Activated T-helper 2 cell treated with anti-CD3 and anti-CD28 coated beads, Interferon-gamma antibody, Interleukin-2, Interleukin-4, amounts not matched to agents 10 μg/mL and 5 μg/mL and 100 μg/mL, durations not matched to agents 14 hours and 24 hours and 36 hours (primary cell): Measurements from ENCODE around the gene SND1. TPM values are rescaled to one million over a fixed set of nuclear protein-coding genes. Genes with fewer than 3 reads are reported as not detected.
"Not testable (repeated sequence)": the region's sequence is repeated elsewhere in the genome, so short reads cannot be mapped to it uniquely, and the experiment has no call there.

Source experiments
- DNase-seq: peaks from one replicate; pipeline ENCODE4 v3.0.0; 2021; ENCODE audit warnings: low spot score
- H3K27ac Mint-ChIP-seq: one replicate; pipeline ENCODE4 v1.8.0; 2021; ENCODE audit warnings: mixed read lengths
- H3K27me3 Mint-ChIP-seq: one replicate; pipeline ENCODE4 v1.8.0; 2021; ENCODE audit warnings: low read depth, mixed read lengths
- H3K36me3 Mint-ChIP-seq: one replicate; pipeline ENCODE4 v1.8.0; 2021; ENCODE audit warnings: low read depth, mixed read lengths
- H3K4me1 Mint-ChIP-seq: one replicate; pipeline ENCODE4 v1.8.0; 2021; ENCODE audit warnings: low read depth, mixed read lengths
- H3K4me3 Mint-ChIP-seq: one replicate; pipeline ENCODE4 v1.8.0; 2021; ENCODE audit warnings: low read depth, mild to moderate bottlenecking, moderate library complexity, mixed read lengths
- H3K9me3 Mint-ChIP-seq: one replicate; pipeline ENCODE4 v1.8.0; 2021; ENCODE audit warnings: mixed read lengths
- intact Hi-C: fragments of 100-400 bp; cut with micrococcal nuclease; formaldehyde crosslinking; loops from one replicate; pipeline ENCODE4 v1.15.1; 2023
- total RNA-seq: library from RNA; stranded (reverse); gene quantifications from 2 replicates; pipeline ENCODE4 v1.2.3, GENCODE V29; 2022

SND1 gene
- total RNA-seq, 1 donor from 2014 or later: 311 TPM

GRCh38 chr7:127831318-127832219 lies 179.6 kb downstream of the SND1 start:
- Mint-ChIP-seq H3K4me3 (no peak overlapping the region), H3K36me3 (peaks cover 38% of the 10 kb centered on the region), H3K27me3 (no peaks in the 10 kb centered on the region), H3K9me3 (peaks cover 13% of the 10 kb centered on the region), H3K4me1 (peaks cover 6% of the 10 kb centered on the region), H3K27ac (no peak overlapping the region)
- no peak for DNase-seq
- intact Hi-C loops: no loop called here

DNA sequence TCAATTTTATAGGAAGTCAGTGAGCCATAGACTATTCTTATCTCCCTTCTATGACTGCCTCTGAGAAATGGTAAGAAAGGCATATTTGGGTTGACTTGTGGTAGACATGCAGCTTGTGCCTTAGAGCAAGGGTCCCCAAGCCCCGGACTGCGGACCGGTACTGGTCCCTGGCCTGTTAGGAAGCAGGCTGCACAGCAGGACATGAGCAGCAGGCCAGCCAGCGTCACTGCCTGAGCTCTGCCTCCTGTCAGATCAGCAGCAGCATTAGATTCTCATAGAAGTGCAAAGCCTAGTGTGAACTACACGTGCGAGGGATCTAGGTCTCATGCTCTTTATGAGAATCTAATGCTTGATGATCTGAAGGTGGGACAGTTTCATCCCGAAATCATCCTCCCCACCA lies 180.6 kb downstream of the SND1 start:
- Mint-ChIP-seq H3K27ac (no peak overlapping the region), H3K36me3 (peaks cover 44% of the 10 kb centered on the region), H3K4me3 (no peak overlapping the region), H3K4me1 (peaks cover 6% of the 10 kb centered on the region), H3K27me3 (no peaks in the 10 kb centered on the region), H3K9me3 (peaks cover 19% of the 10 kb centered on the region)
- DNase-seq: no peak
- intact Hi-C loops: no loop called here

GRCh38 chr7:127833641-127834040 lies 181.6 kb downstream of the SND1 start:
- no peak for DNase-seq
- no peak overlapping the region for H3K4me3 Mint-ChIP-seq
- intact Hi-C loops: no loop called here
- H3K9me3 Mint-ChIP-seq: peaks cover 25% of the 10 kb centered on the region
- H3K36me3 Mint-ChIP-seq: peaks cover 52% of the 10 kb centered on the region
- peaks cover 6% of the 10 kb centered on the region for H3K4me1 Mint-ChIP-seq
- no peak overlapping the region for H3K27ac Mint-ChIP-seq
- no peaks in the 10 kb centered on the region for H3K27me3 Mint-ChIP-seq

GRCh38 chr7:127835679-127836078 lies 183.7 kb downstream of the SND1 start:
- Mint-ChIP-seq H3K36me3 (peaks cover 64% of the 10 kb centered on the region), H3K27ac (no peak overlapping the region), H3K4me1 (no peaks in the 10 kb centered on the region), H3K4me3 (no peak overlapping the region), H3K27me3 (no peaks in the 10 kb centered on the region), H3K9me3 (peaks cover 25% of the 10 kb centered on the region)
- intact Hi-C loops: no loop called here
- DNase-seq: no peak

DNA sequence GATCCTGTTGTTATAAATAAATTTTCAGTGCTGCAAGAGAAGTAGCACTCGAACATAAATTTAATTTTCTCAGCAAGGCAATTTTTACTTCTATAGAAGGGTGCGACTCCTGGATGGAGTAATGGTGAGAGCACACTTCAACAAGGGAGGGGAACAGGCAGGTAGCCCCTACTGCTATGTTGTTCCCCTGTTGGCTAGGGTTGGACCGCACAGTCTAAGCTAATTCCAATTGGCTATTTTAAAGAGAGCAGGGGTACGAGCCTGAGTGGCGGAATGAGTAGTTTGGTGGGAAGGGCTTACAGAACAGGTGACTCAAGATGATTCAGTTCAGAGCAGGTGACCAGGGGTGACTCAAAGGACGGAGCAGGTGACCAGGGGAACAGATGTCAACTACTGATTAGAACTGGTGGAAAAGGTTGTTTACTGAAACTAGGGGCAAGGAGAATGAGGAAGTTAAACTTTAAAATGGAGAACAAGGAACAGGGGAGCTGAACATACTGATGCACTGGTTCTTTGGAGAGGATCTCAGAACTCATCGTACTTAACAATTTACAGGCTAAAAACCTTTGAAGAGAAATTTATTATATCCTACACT lies 185.9 kb downstream of the SND1 start:
- DNase-seq, H3K27me3 Mint-ChIP-seq, intact Hi-C loops, H3K4me1 Mint-ChIP-seq, H3K4me3 Mint-ChIP-seq, H3K27ac Mint-ChIP-seq: not testable (repeated sequence)
- Mint-ChIP-seq H3K36me3 (peaks cover 68% of the 10 kb centered on the region), H3K9me3 (peaks cover 25% of the 10 kb centered on the region)

- DNase-seq: no peak
- H3K9me3 Mint-ChIP-seq: peaks cover 25% of the 10 kb centered on the region
- no peak overlapping the region for H3K4me3 Mint-ChIP-seq
- no peaks in the 10 kb centered on the region for H3K4me1 Mint-ChIP-seq
- intact Hi-C loops: no loop called here
- peaks cover 67% of the 10 kb centered on the region for H3K36me3 Mint-ChIP-seq
- no peak overlapping the region for H3K27ac Mint-ChIP-seq
- H3K27me3 Mint-ChIP-seq: no peaks in the 10 kb centered on the region
These were observed 186.9 kb downstream of the SND1 start for GRCh38 chr7:127838816-127839415.

- no peak for DNase-seq
- H3K27ac Mint-ChIP-seq: no peak overlapping the region
- peaks cover 21% of the 10 kb centered on the region for H3K9me3 Mint-ChIP-seq
- no peak overlapping the region for H3K4me3 Mint-ChIP-seq
- intact Hi-C loops: no loop called here
- H3K4me1 Mint-ChIP-seq: no peaks in the 10 kb centered on the region
- H3K27me3 Mint-ChIP-seq: no peaks in the 10 kb centered on the region
- peaks cover 70% of the 10 kb centered on the region for H3K36me3 Mint-ChIP-seq
These were observed 188.4 kb downstream of the SND1 start for GRCh38 chr7:127840226-127840951.

DNA sequence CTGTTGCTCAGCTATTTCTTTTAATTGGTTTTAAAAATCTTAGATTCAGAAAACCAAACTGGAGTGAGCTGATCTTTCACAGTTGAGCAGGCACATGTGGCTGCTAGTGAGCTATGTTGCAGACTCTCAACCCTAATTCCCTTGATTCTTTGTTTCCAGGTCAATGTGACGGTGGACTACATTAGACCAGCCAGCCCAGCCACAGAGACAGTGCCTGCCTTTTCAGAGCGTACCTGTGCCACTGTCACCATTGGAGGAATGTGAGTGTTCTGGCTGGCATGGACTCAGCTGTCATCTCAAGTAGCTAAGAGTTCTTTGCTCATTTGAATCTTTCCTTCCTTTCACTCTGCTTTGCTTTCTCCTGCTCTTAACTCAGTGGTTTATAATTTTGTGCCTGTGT lies 192.2 kb downstream of the SND1 start:
- peaks cover 68% of the 10 kb centered on the region for H3K36me3 Mint-ChIP-seq
- H3K9me3 Mint-ChIP-seq: no peaks in the 10 kb centered on the region
- no peaks in the 10 kb centered on the region for H3K27me3 Mint-ChIP-seq
- H3K4me1 Mint-ChIP-seq: peaks cover 5% of the 10 kb centered on the region
- intact Hi-C loops: no loop called here
- DNase-seq: no peak
- H3K4me3 Mint-ChIP-seq: no peak overlapping the region
- no peak overlapping the region for H3K27ac Mint-ChIP-seq

DNA sequence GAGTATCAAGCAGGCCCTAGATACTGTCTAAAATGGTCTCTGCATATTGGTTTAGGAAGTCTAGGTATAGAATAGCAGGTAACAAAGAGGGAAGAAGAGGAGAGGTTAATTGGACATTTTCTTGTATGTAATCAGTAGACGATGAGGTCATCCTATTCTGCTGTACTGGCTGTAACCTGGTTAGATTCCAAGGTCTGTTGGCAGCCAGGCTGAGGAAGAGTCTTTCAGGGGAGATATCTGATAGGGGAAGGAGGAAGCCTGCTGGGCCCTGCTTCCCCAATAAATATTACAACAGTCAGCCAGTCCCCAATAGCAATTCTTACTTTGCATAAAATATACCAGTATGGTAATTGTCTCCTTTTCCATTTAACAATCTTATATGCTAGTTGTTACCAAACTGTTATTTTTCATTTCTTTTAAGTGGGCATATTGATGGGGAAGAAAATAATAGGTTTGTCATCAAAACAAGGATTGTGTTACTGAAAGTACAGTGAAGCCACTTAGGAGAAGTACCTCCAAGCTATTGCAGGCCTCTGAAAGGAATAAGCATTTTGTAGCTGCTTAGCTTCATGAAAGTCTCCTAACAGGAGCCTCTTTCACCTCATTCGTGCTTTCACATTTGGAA lies 192.8 kb downstream of the SND1 start:
- H3K36me3 Mint-ChIP-seq: peaks cover 72% of the 10 kb centered on the region
- no peak overlapping the region for H3K4me3 Mint-ChIP-seq
- DNase-seq: no peak
- intact Hi-C loops: no loop called here
- H3K9me3 Mint-ChIP-seq: no peaks in the 10 kb centered on the region
- H3K27me3 Mint-ChIP-seq: no peaks in the 10 kb centered on the region
- H3K4me1 Mint-ChIP-seq: peaks cover 11% of the 10 kb centered on the region
- H3K27ac Mint-ChIP-seq: no peak overlapping the region

- peaks cover 20% of the 10 kb centered on the region for H3K4me1 Mint-ChIP-seq
- no peak for DNase-seq
- H3K9me3 Mint-ChIP-seq: no peaks in the 10 kb centered on the region
- intact Hi-C loops: no loop called here
- no peak overlapping the region for H3K4me3 Mint-ChIP-seq
- H3K27me3 Mint-ChIP-seq: no peaks in the 10 kb centered on the region
- H3K36me3 Mint-ChIP-seq: peaks cover 70% of the 10 kb centered on the region
- no peak overlapping the region for H3K27ac Mint-ChIP-seq
These were observed 193.7 kb downstream of the SND1 start for GRCh38 chr7:127845522-127846214.

DNA sequence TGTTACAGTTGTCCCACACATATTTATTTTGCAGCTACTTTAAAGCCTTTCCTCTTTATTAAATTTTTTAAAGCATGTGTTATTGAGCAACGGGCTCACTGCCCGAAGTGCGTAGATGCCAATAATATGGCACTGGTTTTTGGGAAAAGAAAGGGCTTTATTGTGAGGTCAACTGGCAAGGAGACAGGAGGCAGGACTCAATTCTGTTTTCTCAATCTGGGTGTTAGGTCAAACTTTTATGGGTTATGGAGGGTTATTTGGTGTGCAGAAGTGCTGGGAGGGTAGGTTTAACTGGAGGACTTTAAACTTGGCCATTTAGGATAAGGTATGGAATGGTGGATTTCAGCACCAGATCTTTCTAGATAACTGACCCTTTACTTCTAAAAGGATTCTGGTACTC lies 195.6 kb downstream of the SND1 start:
- H3K36me3 Mint-ChIP-seq: peaks cover 71% of the 10 kb centered on the region
- no peak overlapping the region for H3K27ac Mint-ChIP-seq
- H3K27me3 Mint-ChIP-seq: no peaks in the 10 kb centered on the region
- H3K4me3 Mint-ChIP-seq: no peak overlapping the region
- intact Hi-C loops: no loop called here
- peaks cover 28% of the 10 kb centered on the region for H3K4me1 Mint-ChIP-seq
- no peaks in the 10 kb centered on the region for H3K9me3 Mint-ChIP-seq
- no peak for DNase-seq

DNA sequence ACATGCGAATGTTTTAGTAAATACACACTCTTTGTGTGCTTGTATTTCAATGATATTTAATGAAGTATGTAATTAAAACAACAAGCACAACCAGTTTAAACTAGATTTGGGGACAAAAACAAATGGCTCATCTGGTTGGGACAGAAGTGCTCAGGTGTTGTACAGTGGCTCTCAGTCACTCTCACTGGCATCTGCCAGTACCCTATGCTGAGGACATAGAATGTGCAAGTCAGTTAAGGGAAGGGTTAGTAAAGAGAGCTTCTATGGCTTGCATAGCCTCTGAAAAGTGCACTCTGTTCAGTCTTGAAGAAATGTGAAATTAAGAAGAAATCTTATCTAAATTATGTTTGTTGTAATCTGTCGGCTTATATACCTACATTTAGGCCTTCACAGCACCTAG lies 196.2 kb downstream of the SND1 start:
- no peaks in the 10 kb centered on the region for H3K27me3 Mint-ChIP-seq
- H3K4me1 Mint-ChIP-seq: peaks cover 31% of the 10 kb centered on the region
- no peak for DNase-seq
- H3K27ac Mint-ChIP-seq: no peak overlapping the region
- H3K4me3 Mint-ChIP-seq: no peak overlapping the region
- H3K36me3 Mint-ChIP-seq: peaks cover 69% of the 10 kb centered on the region
- H3K9me3 Mint-ChIP-seq: no peaks in the 10 kb centered on the region
- intact Hi-C loops: no loop called here
